Prostate gland (tissue), 2 donors: ENCODE data around the gene PAPSS2.

Experiments
- CTCF ChIP-seq, 4 experiments: fragments of 200-600 bp in 2 of 4; fragments of 450-650 bp in 2 of 4; sonication (generic) in 2 of 4; IDR thresholded peaks; 1 replicate in 3 of 4; 2 replicates in 1 of 4; pipeline ENCODE4 v1.5.1; 2016 to 2019; ENCODE audit warnings: antibody characterized with exemption in 4 of 4, mild to moderate bottlenecking in 2 of 4, moderate library complexity in 2 of 4
- POLR2A ChIP-seq: fragments of 450-650 bp; IDR thresholded peaks from one replicate; pipeline ENCODE4 v1.6.1; 2016; ENCODE audit warnings: antibody characterized with exemption, mild to moderate bottlenecking

GRCh38 chr10:87767253-87767652 lies 107.6 kb downstream of the PAPSS2 start:
- no peak for TF ChIP-seq CTCF (IDR thresholded peaks at IDR 0.05)
- TF ChIP-seq POLR2A = no peak
